Naive thymus-derived CD4-positive, alpha-beta T cell (primary cell): ENCODE measurements around the gene AGAP1. TPM values are rescaled to one million over a fixed set of nuclear protein-coding genes. Genes with fewer than 3 reads are reported as not detected.

Source experiments
- ATAC-seq: fragments of 150-1000 bp; cut with Tn5 transposase; 2 replicates; pipeline ENCODE4 v1.10.0; 2021; ENCODE audit warnings: mild to moderate bottlenecking, moderate library complexity
- CTCF ChIA-PET: fragments of 350-600 bp; sonication (Branson Sonifier 250); formaldehyde crosslinking; loops from one replicate; lab custom pipeline; 2021; ENCODE audit warnings: antibody characterized with exemption; lab: Charles Lee
- POLR2A ChIA-PET: fragments of 350-600 bp; sonication (Branson Sonifier 250); formaldehyde crosslinking; loops from one replicate; lab custom pipeline; 2021; ENCODE audit warnings: antibody characterized with exemption, inconsistent platforms; lab: Charles Lee
- DNase-seq, 9 donors: peaks; one replicate each; pipeline versions ENCODE4 v3.0.0 to v3.0.0-alpha.2; 2020 to 2022; ENCODE audit warnings: mixed read lengths in 1 of 9
- H3K27ac ChIP-seq: one replicate; pipeline ENCODE4 v1.7.0; 2013; ENCODE audit warnings: mild to moderate bottlenecking, low read depth, low read length, moderate library complexity
- H3K27me3 ChIP-seq, 2 donors: one replicate each; pipeline ENCODE4 v1.7.0; 2013; ENCODE audit warnings: low read length in 2 of 2, mild to moderate bottlenecking in 2 of 2, moderate library complexity in 2 of 2; ENCODE audit not compliant: control insufficient read depth in 2 of 2, insufficient read depth in 2 of 2
- H3K36me3 ChIP-seq, 3 experiments: 1 replicate in 2 of 3; 2 replicates in 1 of 3; pipeline ENCODE4 v1.7.0; 2013; ENCODE audit warnings: low read length in 3 of 3, mild to moderate bottlenecking in 3 of 3, moderate library complexity in 1 of 3; ENCODE audit not compliant: insufficient read depth in 3 of 3, control insufficient read depth in 2 of 3
- H3K4me1 ChIP-seq, 2 donors: one replicate each; pipeline ENCODE4 v1.7.0; 2013; ENCODE audit warnings: low read length in 2 of 2, mild to moderate bottlenecking in 2 of 2, moderate library complexity in 1 of 2; ENCODE audit not compliant: control insufficient read depth in 2 of 2, insufficient read depth in 2 of 2
- H3K4me3 ChIP-seq: 2 replicates; pipeline ENCODE4 v1.7.0; 2013; ENCODE audit warnings: mild to moderate bottlenecking, low read length
- H3K9me3 ChIP-seq, 3 experiments: 1 replicate in 2 of 3; 2 replicates in 1 of 3; pipeline ENCODE4 v1.7.0; 2013; ENCODE audit warnings: low read length in 3 of 3; ENCODE audit not compliant: control insufficient read depth in 2 of 3
- H3K27ac Mint-ChIP-seq, 9 donors: one replicate each; pipeline ENCODE4 v1.8.0; 2020 to 2022; ENCODE audit warnings: mixed read lengths in 9 of 9, mild to moderate bottlenecking in 8 of 9, moderate library complexity in 5 of 9, inconsistent platforms in 2 of 9
- H3K27me3 Mint-ChIP-seq, 5 donors: one replicate each; pipeline ENCODE4 v1.8.0; 2021 to 2022; ENCODE audit warnings: mixed read lengths in 5 of 5, mild to moderate bottlenecking in 1 of 5
- H3K36me3 Mint-ChIP-seq, 5 donors: one replicate each; pipeline ENCODE4 v1.8.0; 2020 to 2022; ENCODE audit warnings: mixed read lengths in 5 of 5, mild to moderate bottlenecking in 3 of 5, inconsistent platforms in 1 of 5
- H3K4me1 Mint-ChIP-seq, 7 donors: one replicate each; pipeline ENCODE4 v1.8.0; 2020 to 2022; ENCODE audit warnings: mixed read lengths in 7 of 7, mild to moderate bottlenecking in 3 of 7, inconsistent platforms in 1 of 7
- H3K4me3 Mint-ChIP-seq, 10 donors: one replicate each; pipeline ENCODE4 v1.8.0; 2020 to 2022; ENCODE audit warnings: mild to moderate bottlenecking in 10 of 10, mixed read lengths in 10 of 10, moderate library complexity in 6 of 10, inconsistent platforms in 2 of 10
- H3K9me3 Mint-ChIP-seq, 11 donors: one replicate each; pipeline ENCODE4 v1.8.0; 2020 to 2022; ENCODE audit warnings: mixed read lengths in 11 of 11, mild to moderate bottlenecking in 4 of 11, inconsistent platforms in 1 of 11, moderate library complexity in 1 of 11
- intact Hi-C, 2 donors: fragments of 100-400 bp; cut with micrococcal nuclease; formaldehyde crosslinking; loops; one replicate each; pipeline ENCODE4 v1.15.1; 2023
- polyA plus RNA-seq, 2 donors: library from polyadenylated mRNA; unstranded; fragments of 300-500 nt; fragmentation: Illumina TruSeq; gene quantifications; one replicate each; pipeline ENCODE4 v1.2.3, GENCODE V29; 2021
- total RNA-seq, 6 experiments: library from RNA in 5 of 6; stranded (reverse) in 5 of 6; gene quantifications; 1 replicate in 5 of 6; 2 replicates in 1 of 6; pipeline ENCODE4 v1.2.3 and lab custom pipeline; 2021 to 2026

AGAP1 gene
- total and polyA plus RNA-seq, 7 experiments from 2014 or later: 0.35 to 9.6 (median 0.85) TPM; not detected in 2

DNA sequence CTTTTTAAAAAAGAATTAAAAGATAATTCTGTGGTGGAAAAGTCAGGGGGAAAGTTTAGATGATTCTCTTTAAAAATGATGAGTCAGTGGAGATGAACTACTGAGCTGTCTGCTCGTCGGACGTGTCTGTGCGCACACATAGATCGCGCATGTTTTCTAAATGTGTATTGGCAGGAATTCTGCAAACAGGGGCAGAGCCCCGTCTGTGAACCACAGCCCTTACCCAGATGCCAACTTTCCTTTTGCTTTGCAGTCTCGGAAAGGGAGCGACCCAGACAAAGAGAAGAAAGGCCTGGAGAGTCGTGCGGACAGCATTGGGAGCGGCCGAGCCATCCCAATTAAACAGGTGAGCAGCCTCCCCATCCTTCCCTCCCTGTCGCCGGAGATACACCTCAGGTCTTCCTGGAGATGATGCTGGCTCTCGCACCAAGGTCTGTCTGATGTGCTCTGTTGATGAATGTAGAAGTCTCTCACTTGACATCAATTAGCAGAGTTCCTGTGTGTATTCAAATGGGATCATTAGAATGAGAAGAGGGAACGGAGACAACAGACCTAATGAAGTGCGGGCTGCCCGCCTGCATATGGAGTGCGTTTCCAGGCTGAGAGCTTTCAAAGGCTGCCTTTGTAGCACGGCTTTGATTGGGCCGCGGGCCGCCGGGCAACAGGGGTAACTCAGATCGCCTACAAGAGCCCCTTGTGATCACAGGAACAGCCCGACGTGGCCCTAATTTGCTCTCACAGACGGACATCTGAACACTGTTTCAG lies 313.3 kb downstream of the AGAP1 start:
- no peak overlapping the region for H3K27ac Mint-ChIP-seq
- H3K9me3 Mint-ChIP-seq: no peaks in the 10 kb centered on the region
- Histone ChIP-seq H3K4me1 (no peaks in the 10 kb centered on the region), H3K9me3 (no peaks in the 10 kb centered on the region), H3K27me3 (no peaks in the 10 kb centered on the region), H3K27ac (no peak overlapping the region), H3K4me3 (no peak overlapping the region), H3K36me3 (no peaks in the 10 kb centered on the region)
- intact Hi-C loops: no loop called here
- H3K4me1 Mint-ChIP-seq: no peaks in the 10 kb centered on the region
- H3K36me3 Mint-ChIP-seq: no peaks in the 10 kb centered on the region
- POLR2A ChIA-PET: no interaction called here
- H3K27me3 Mint-ChIP-seq: peaks cover 0 to 37% (median 2%) of the 10 kb centered on the region in 5 donors
- ATAC-seq (no peak), DNase-seq (no peak)
- CTCF ChIA-PET: no interaction called here
- H3K4me3 Mint-ChIP-seq: no peak overlapping the region

DNA sequence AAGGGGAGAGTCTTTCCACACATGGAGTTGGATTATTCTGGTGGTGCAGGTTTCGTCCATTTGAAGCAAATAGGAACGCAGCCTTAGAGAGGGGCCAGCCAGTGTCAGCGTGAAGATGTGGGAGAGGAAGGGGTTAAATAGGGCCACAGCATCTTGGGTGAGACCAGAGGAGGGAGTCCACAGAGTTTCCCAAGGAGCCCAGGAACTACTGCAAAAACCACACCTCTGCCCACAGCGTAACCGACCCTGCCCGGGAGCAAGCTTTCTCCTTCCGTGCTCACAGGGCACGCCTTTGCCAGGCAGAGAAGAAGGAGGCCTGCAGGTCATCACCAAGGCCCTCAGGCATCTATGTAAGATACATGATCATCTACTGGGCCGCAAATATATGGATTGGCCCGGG lies 314.5 kb downstream of the AGAP1 start:
- no peaks in the 10 kb centered on the region for H3K36me3 ChIP-seq
- intact Hi-C loops: no loop called here
- Mint-ChIP-seq H3K4me3 (no peak overlapping the region), H3K27ac (no peak overlapping the region), H3K4me1 (no peaks in the 10 kb centered on the region), H3K9me3 (no peaks in the 10 kb centered on the region), H3K27me3 (peaks cover 0 to 37% (median 2%) of the 10 kb centered on the region in 5 donors), H3K36me3 (no peaks in the 10 kb centered on the region)
- no peak overlapping the region for H3K4me3 ChIP-seq
- ChIA-PET CTCF (no interaction called here), POLR2A (no interaction called here)
- H3K4me1 ChIP-seq: no peaks in the 10 kb centered on the region
- H3K27me3 ChIP-seq: no peaks in the 10 kb centered on the region
- no peak overlapping the region for H3K27ac ChIP-seq
- ATAC-seq (no peak), DNase-seq (no peak)
- no peaks in the 10 kb centered on the region for H3K9me3 ChIP-seq

DNA sequence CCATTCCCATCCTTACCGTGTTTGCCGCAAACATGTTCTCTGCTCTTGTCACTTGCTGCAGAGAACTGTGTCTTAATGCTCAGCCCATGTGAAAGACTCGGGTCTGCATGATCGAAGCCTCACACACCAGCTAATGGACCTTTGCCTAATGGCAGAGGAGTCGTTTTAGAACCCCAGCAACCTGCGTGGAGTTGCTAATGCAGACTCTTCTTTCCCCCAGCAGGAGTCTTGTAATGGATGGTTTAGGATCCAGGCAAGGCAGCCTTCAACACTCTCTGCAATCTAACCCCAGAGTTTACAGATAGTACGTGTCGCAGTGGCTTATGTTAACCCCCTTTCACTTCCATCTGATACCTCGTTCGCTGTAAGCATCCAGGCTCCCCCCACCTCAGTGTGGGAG lies 316.4 kb downstream of the AGAP1 start:
- ATAC-seq (no peak), DNase-seq (no peak)
- no peak overlapping the region for H3K27ac Mint-ChIP-seq
- H3K4me1 ChIP-seq: no peaks in the 10 kb centered on the region
- intact Hi-C loops: no loop called here
- H3K9me3 Mint-ChIP-seq: peaks cover 0 to 1% (median 0%) of the 10 kb centered on the region in 11 donors
- no peaks in the 10 kb centered on the region for H3K27me3 ChIP-seq
- no peaks in the 10 kb centered on the region for H3K4me1 Mint-ChIP-seq
- ChIA-PET POLR2A (no interaction called here), CTCF (no interaction called here)
- no peaks in the 10 kb centered on the region for H3K36me3 Mint-ChIP-seq
- H3K4me3 ChIP-seq: no peak overlapping the region
- H3K9me3 ChIP-seq: no peaks in the 10 kb centered on the region
- H3K4me3 Mint-ChIP-seq: no peak overlapping the region
- H3K27ac ChIP-seq: no peak overlapping the region
- H3K27me3 Mint-ChIP-seq: peaks cover 0 to 31% (median 2%) of the 10 kb centered on the region in 5 donors
- no peaks in the 10 kb centered on the region for H3K36me3 ChIP-seq

DNA sequence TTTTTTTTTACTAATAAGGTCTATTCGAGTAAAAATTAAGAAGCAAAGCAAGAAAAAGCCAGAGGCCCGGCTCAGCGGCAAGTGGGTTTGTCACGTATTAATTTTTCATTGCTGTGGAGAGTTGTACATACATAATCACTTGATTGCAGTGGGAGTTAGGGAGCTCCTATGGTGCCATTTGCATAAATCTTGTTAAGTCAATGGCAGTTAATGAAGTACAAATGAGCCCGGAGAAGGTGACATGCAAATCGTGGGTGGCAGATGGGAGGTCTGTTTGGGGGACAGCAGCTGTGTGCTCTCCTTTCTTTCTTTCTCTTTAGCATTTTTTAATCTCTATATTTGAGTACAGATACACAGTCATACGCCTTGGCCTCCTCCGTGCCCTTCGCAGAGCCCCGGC lies 317.0 kb downstream of the AGAP1 start:
- ChIA-PET CTCF (no interaction called here), POLR2A (no interaction called here)
- Mint-ChIP-seq H3K27me3 (peaks cover 0 to 29% (median 2%) of the 10 kb centered on the region in 5 donors), H3K4me1 (no peaks in the 10 kb centered on the region), H3K9me3 (peaks cover 0 to 1% (median 0%) of the 10 kb centered on the region in 11 donors), H3K36me3 (no peaks in the 10 kb centered on the region), H3K27ac (no peak overlapping the region), H3K4me3 (no peak overlapping the region)
- DNase-seq (no peak), ATAC-seq (no peak)
- Histone ChIP-seq H3K36me3 (no peaks in the 10 kb centered on the region), H3K9me3 (no peaks in the 10 kb centered on the region), H3K27ac (no peak overlapping the region), H3K4me1 (no peaks in the 10 kb centered on the region), H3K4me3 (no peak overlapping the region), H3K27me3 (no peaks in the 10 kb centered on the region)
- intact Hi-C loops: no loop called here

DNA sequence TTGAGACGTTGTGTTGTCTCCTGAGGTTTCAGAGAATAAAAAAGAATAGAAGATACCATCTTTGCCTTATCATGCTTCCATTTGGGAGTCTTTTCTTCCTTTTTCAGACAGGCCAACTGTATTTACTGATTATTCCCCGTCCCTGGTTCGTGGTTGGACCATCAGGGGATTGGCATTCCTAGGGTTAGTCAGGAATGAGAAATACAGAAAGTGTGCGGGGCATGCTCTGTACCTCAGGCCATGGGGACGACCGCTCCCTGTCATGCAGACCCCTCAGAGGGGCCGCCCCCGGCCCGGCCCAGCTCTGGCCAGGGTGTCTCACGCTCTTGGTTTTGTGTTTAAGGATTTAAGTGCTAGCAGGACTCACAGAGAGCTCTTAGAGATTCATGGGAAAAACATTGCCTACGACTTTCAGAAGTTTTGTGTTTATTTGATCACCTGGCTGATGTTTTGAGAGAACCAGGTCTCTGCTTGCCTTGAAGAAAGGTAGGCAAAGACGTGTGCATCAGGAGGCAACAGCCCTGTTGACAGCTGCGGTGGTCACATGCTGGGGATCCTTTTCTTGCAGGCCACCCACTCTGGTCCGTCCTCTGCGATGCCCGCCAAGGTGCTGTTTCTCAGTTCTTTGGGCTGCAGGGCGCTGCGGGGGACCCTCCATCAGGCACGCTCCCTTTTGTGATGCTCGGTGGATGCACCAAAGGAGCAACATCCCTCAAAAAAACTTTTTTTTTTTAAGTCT lies 317.8 kb downstream of the AGAP1 start:
- no peaks in the 10 kb centered on the region for H3K27me3 ChIP-seq
- H3K36me3 ChIP-seq: no peaks in the 10 kb centered on the region
- H3K4me1 ChIP-seq: no peaks in the 10 kb centered on the region
- H3K27ac ChIP-seq: no peak overlapping the region
- Mint-ChIP-seq H3K9me3 (peaks cover 0 to 2% (median 0%) of the 10 kb centered on the region in 11 donors), H3K4me3 (no peak overlapping the region), H3K4me1 (no peaks in the 10 kb centered on the region), H3K27me3 (peaks cover 0 to 21% (median 0%) of the 10 kb centered on the region in 5 donors), H3K36me3 (no peaks in the 10 kb centered on the region), H3K27ac (no peak overlapping the region)
- no peak for ATAC-seq
- POLR2A ChIA-PET: no interaction called here
- no peak for DNase-seq
- CTCF ChIA-PET: no interaction called here
- no peak overlapping the region for H3K4me3 ChIP-seq
- intact Hi-C loops: no loop called here
- no peaks in the 10 kb centered on the region for H3K9me3 ChIP-seq

DNA sequence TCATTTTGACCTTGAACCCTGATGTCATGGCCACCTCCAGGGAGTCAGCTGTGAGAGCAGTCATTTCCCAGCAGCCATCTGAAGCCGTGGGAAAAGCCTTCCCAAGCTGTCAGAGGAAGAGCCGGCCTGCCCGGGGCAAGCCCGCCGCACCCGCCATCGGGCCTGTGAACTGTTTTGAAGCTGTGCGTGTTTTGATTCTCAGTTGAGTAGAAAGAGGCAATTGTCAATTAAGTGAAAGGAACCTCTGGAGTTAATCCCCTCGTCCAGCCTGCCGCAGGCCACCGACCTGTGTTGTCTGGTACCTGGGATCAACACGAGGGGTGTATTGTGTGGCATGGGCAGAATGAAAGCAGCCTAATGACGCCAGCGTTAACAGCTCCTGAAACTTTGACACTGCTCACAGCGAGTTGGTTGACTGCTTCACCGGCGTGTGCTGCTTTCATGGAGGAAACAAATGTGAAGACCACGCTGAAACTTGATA lies 318.4 kb downstream of the AGAP1 start:
- H3K4me3 Mint-ChIP-seq: no peak overlapping the region
- ATAC-seq: no peak
- peaks cover 0 to 15% (median 0%) of the 10 kb centered on the region in 5 donors for H3K27me3 Mint-ChIP-seq
- no peak for DNase-seq
- H3K27ac Mint-ChIP-seq: no peak overlapping the region
- POLR2A ChIA-PET: no interaction called here
- CTCF ChIA-PET: no interaction called here
- H3K36me3 Mint-ChIP-seq: no peaks in the 10 kb centered on the region
- H3K36me3 ChIP-seq: no peaks in the 10 kb centered on the region
- H3K4me3 ChIP-seq: no peak overlapping the region
- H3K9me3 Mint-ChIP-seq: peaks cover 0 to 2% (median 0%) of the 10 kb centered on the region in 11 donors
- H3K4me1 Mint-ChIP-seq: no peaks in the 10 kb centered on the region
- H3K9me3 ChIP-seq: no peaks in the 10 kb centered on the region
- intact Hi-C loops: no loop called here
- H3K27me3 ChIP-seq: no peaks in the 10 kb centered on the region
- no peak overlapping the region for H3K27ac ChIP-seq
- H3K4me1 ChIP-seq: no peaks in the 10 kb centered on the region
